Measurements from ENCODE around the gene AGK. TPM values are rescaled to one million over a fixed set of nuclear protein-coding genes. Genes with fewer than 3 reads are reported as not detected.

The AGK gene
- total and polyA plus RNA-seq, 2 experiments from 2014 or later, result 15.8 to 27.1 TPM

- DNase-seq (ENCODE audit: low spot score), result peak; percentile 83
- Histone ChIP-seq H3K79me2 (peaks cover 35% of the 10 kb centered on the region), H2AFZ (peak within 1 kb of the TSS; percentile 87), H3K27me3 (no peaks in the 10 kb centered on the region), H3K4me2 (peak within 1 kb of the TSS; percentile 97), H3K4me1 (ENCODE audit: insufficient read depth) (peaks cover 32% of the 10 kb centered on the region), H3K4me3 (peak within 1 kb of the TSS; percentile 87), H3K9me2 (replicated peaks; ENCODE audit: insufficient read depth) (no peaks in the 10 kb centered on the region), H4K20me1 (ENCODE audit: insufficient read depth, poor library complexity, severe bottlenecking) (no peaks in the 10 kb centered on the region), H3K27ac (peak within 1 kb of the TSS; percentile 75), H3K9me3 (ENCODE audit: low read depth) (no peaks in the 10 kb centered on the region), H3K36me3 (replicated peaks; ENCODE audit: insufficient read depth, low read depth) (no peaks in the 10 kb centered on the region)
- TF ChIP-seq EZH2 (IDR thresholded peaks at IDR 0.05; ENCODE audit: borderline replicate concordance) (no peak), CTCF (IDR thresholded peaks at IDR 0.05; ENCODE audit: poor library complexity) (no peak), EZH2phosphoT487 (IDR thresholded peaks at IDR 0.05; ENCODE audit: low read depth, severe bottlenecking, unreplicated experiment) (no peak)
- 3% methylated on average over 33 of the region's 62 CpGs for WGBS (ENCODE audit: low lambda C conversion rate, missing lambda C conversion rate)
These were observed 150.9 kb downstream of the AGK start, which contains the start of gene DENND11 for GRCh38 chr7:141702047-141702567. Gene DENND11 (minus strand): TSS chr7:141702166. CDS start chr7:141702153, 13 bp downstream.

GRCh38 chr7:141702892-141703291 is 151.7 kb downstream of the AGK start:
- DNase-seq (ENCODE audit: low spot score), result no peak
- H3K4me2 ChIP-seq, result peak overlapping the region; percentile 97
- H3K27ac ChIP-seq, result peak overlapping the region; percentile 4
- no peaks in the 10 kb centered on the region for H3K36me3 ChIP-seq (replicated peaks; ENCODE audit: insufficient read depth, low read depth)
- H3K9me2 ChIP-seq (replicated peaks; ENCODE audit: insufficient read depth), result no peaks in the 10 kb centered on the region
- peak overlapping the region; percentile 87 for H2AFZ ChIP-seq
- H3K4me1 ChIP-seq (ENCODE audit: insufficient read depth), result peaks cover 32% of the 10 kb centered on the region
- 53% methylated on average over 4 of the region's 4 CpGs for WGBS (ENCODE audit: low lambda C conversion rate, missing lambda C conversion rate)
- no peak overlapping the region for H3K4me3 ChIP-seq
- H3K27me3 ChIP-seq, result no peaks in the 10 kb centered on the region
- H4K20me1 ChIP-seq (ENCODE audit: insufficient read depth, poor library complexity, severe bottlenecking), result no peaks in the 10 kb centered on the region
- H3K9me3 ChIP-seq (ENCODE audit: low read depth), result no peaks in the 10 kb centered on the region
- H3K79me2 ChIP-seq, result peaks cover 28% of the 10 kb centered on the region
- TF ChIP-seq EZH2phosphoT487 (IDR thresholded peaks at IDR 0.05; ENCODE audit: low read depth, severe bottlenecking, unreplicated experiment) (no peak), EZH2 (IDR thresholded peaks at IDR 0.05; ENCODE audit: borderline replicate concordance) (no peak), CTCF (IDR thresholded peaks at IDR 0.05; ENCODE audit: poor library complexity) (no peak)

- H3K36me3 ChIP-seq (replicated peaks; ENCODE audit: insufficient read depth, low read depth), result no peaks in the 10 kb centered on the region
- WGBS (ENCODE audit: low lambda C conversion rate, missing lambda C conversion rate), result 26% methylated on average over 3 of the region's 3 CpGs
- H4K20me1 ChIP-seq (ENCODE audit: insufficient read depth, poor library complexity, severe bottlenecking), result no peaks in the 10 kb centered on the region
- H3K4me2 ChIP-seq, result peak overlapping the region; percentile 48
- TF ChIP-seq EZH2 (IDR thresholded peaks at IDR 0.05; ENCODE audit: borderline replicate concordance) (no peak), EZH2phosphoT487 (IDR thresholded peaks at IDR 0.05; ENCODE audit: low read depth, severe bottlenecking, unreplicated experiment) (no peak), CTCF (IDR thresholded peaks at IDR 0.05; ENCODE audit: poor library complexity) (no peak)
- no peak overlapping the region for H2AFZ ChIP-seq
- H3K4me3 ChIP-seq, result no peak overlapping the region
- H3K79me2 ChIP-seq, result peaks cover 15% of the 10 kb centered on the region
- H3K9me3 ChIP-seq (ENCODE audit: low read depth), result no peaks in the 10 kb centered on the region
- peak overlapping the region; percentile 18 for H3K27ac ChIP-seq
- H3K4me1 ChIP-seq (ENCODE audit: insufficient read depth), result peaks cover 32% of the 10 kb centered on the region
- no peaks in the 10 kb centered on the region for H3K27me3 ChIP-seq
- H3K9me2 ChIP-seq (replicated peaks; ENCODE audit: insufficient read depth), result no peaks in the 10 kb centered on the region
- no peak for DNase-seq (ENCODE audit: low spot score)
These were observed 152.9 kb downstream of the AGK start for GRCh38 chr7:141704112-141704511.
